GM15510 (cell line): ENCODE measurements around the gene TMPRSS9.

Experiments
- POLR2A ChIP-seq: IDR thresholded peaks from 3 replicates; pipeline ENCODE4 v1.6.1; 2011; ENCODE audit warnings: borderline replicate concordance; ENCODE audit not compliant: insufficient read length; ENCODE audit errors: extremely low read depth

TMPRSS9 gene

DNA sequence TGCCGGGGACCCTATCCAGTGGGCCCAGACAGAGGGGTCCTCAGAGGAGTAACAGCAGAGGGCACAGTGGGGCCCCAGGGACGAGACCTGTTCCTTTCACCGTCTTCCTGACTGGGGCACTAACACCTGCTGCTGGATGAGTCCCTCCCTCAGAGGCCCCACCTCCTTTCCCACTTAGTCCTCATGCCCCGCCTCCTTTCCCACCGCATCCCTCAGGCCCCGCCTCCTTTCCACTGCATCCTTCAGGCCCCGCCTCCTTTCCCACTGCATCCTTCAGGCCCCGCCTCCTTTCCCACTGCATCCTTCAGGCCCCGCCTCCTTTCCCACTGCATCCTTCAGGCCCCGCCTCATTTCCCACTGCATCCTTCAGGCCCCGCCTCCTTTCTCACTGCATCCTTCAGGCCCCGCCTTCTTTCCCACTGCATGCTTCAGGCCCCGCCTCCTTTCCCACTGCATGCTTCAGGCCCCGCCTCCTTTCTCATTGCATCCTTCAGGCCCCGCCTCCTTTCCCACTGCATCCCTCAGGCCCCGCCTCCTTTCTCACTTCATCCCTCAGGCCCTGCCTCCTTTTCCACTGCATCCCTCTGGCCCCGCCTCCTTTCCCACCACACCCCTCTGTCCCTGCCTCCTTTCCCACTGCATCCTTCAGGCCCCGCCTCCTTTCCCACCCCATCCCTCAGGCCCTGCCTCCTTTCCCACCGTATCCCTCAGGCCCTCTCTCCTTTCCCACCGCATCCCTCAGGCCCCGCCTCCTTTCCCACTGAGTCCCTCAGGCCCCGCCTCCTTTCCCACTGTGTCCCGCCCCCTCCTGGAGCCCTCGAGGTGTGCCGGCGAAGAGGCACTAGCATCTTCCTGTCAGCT lies 24.8 kb upstream of the TMPRSS9 start:
- no peak for TF ChIP-seq POLR2A

DNA sequence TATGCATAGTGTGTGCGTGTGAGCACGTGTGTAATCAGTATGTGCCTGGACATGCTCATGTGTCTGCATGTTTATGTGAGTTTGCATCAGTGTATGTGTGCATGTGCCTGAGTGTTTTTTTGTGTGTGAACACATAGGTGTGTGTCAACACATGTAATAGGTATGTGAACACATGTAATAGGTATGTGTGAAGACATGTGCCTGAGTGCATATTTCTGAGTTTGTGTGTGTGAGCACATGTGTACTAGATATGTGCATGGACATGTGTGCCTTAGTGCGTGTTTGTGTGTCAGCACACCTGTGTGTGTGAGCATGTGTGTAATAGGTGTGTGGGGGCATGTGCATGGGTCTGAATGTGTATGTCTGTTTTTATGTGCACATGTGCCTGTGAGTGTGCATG lies 24.2 kb upstream of the TMPRSS9 start:
- TF ChIP-seq POLR2A = no peak

DNA sequence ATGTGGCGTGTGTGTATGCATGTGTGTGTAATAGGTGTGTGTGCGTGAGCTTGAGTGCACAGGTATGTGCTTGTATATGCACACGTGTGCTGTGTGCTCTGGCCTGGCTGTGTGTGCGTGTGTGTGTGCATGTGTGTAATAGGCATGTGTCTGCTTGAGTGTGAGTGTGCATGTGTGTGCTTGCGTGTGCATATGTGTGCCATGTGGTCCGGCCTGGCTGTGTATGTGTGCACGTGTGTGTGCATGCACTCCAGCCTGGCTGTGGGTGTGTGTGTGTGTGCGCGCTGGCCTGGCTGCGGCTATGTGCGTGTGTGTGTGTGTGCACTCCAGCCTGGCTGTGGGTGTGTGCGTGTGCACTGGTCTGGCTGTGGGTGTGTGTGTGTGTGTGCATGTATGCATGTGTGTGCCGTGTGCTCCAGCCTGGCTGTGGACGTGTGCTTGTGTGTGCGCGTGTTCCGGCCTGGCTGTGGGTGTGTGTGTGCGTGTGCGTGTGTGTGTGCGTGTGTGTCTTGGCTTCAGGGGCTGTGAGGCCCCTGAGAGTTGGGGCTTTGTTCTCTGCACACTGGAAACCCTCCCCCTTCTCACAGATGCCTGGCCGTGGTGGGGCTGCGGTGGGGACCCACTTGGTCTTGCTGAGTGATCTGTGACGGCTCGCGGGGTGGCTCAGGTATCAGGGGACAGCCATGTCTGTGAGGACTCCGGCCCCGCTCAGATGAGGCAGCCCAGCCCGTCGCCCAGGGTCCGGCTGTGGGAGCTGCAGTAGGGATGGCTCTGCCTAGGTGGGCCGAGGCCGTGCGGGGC lies 23.3 kb upstream of the TMPRSS9 start:
- TF ChIP-seq POLR2A = no peak

DNA sequence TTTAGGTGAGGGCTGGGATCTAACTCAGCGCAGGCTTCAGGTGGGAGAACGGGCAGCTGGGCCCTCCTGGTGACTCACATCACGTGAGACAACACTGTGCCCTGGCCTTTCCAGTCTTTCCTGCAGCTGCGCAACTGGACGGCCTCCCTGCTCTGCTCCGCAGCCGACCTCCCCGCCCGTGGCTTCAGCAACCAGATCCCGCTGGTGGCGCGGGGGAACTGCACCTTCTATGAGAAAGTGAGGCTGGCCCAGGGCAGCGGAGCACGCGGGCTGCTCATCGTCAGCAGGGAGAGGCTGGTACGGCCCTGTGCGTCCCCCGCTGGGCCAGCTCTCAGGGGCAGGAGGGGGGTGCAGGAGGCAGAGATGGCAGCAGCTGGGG lies 22.7 kb upstream of the TMPRSS9 start:
- TF ChIP-seq POLR2A = no peak

DNA sequence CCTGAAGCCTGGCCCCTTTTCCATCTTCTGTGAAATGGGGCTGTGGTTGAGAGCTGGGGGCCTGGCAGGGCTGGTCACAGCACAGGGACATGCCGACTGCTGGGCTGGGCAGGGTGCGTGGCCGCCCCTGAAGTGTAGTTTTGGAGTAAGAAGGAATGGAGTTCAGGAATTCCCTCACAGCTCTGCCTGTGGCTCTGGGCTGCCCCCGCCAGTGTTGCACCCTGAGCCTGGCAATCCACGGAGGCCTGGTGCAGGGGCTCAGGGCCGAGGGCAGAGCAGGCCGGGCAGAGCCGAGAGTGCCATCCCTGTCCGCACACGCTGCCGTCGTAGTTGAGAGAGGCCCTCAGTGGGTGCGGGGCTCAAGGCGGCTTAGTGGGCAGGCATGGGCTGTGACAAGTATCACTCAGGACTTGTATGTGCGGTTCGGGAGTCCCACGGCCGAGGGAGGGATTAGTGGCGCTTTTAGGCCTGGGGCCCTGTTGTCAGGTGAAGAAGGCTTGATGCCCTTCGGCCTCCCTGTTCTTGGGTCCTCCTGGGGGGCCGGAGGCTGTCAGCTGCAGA lies 21.9 kb upstream of the TMPRSS9 start:
- no peak for TF ChIP-seq POLR2A

DNA sequence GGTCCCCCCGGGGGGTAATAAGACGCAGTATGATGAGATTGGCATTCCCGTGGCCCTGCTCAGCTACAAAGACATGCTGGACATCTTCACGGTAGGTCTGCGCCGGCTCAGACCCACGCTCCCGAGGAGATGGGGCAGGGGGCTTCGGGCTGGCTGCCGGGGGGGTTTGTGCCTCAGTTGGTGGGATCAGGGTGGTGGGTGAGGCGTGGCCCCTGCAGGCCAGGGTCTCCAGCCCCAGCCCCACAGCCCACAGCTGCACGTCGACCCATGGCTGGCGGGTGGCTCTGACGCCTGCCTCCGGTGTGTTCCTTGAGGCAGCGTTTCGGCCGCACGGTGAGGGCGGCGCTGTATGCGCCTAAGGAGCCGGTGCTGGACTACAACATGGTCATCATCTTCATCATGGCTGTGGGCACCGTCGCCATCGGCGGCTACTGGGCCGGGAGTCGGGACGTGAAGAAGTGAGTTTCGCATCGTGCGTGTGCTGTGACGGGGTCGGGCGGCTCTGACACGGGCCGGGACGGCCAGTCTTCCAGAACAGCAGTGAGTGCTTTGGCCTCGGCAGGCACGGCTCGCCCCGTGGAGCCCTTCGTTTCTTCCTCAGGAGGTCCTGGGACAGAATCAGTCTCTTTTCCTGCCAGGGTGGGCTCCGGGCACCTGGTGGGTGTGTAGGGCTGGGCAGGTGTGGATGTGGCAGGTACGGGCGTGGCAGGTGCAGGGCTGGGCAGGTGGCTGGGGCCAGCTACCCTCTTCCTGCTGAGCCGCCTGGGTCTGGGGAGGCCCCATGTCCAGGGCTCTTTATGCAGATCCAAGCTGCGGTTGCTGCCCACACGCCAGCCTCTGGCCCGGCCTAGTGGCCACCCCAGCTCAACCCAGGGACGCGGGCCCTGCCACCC lies 21.1 kb upstream of the TMPRSS9 start:
- TF ChIP-seq POLR2A = no peak

DNA sequence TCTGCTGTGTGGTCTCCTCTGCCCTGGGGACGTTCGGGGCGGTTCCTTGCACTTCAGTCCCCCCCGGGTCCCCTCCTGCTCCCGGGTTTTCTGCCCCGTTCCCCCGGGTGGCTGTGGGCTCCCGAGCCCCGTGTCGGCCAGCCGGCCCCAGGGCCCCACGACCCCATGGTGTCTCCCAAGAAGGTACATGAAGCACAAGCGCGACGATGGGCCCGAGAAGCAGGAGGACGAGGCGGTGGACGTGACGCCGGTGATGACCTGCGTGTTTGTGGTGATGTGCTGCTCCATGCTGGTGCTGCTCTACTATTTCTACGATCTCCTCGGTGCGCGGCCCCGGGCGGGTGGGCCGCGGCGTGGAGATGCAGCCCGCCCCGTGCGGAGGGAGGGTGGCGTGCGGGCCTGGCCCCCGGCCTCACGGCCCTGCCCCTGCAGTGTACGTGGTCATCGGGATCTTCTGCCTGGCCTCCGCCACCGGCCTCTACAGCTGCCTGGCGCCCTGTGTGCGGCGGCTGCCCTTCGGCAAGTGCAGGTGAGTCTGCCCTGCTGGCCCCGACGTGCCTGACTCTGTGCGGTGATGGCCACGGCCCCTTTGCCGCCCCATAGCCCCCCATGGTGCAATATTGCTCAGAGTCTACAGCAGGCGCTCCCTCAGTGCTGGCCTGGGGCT lies 20.3 kb upstream of the TMPRSS9 start:
- TF ChIP-seq POLR2A = no peak

DNA sequence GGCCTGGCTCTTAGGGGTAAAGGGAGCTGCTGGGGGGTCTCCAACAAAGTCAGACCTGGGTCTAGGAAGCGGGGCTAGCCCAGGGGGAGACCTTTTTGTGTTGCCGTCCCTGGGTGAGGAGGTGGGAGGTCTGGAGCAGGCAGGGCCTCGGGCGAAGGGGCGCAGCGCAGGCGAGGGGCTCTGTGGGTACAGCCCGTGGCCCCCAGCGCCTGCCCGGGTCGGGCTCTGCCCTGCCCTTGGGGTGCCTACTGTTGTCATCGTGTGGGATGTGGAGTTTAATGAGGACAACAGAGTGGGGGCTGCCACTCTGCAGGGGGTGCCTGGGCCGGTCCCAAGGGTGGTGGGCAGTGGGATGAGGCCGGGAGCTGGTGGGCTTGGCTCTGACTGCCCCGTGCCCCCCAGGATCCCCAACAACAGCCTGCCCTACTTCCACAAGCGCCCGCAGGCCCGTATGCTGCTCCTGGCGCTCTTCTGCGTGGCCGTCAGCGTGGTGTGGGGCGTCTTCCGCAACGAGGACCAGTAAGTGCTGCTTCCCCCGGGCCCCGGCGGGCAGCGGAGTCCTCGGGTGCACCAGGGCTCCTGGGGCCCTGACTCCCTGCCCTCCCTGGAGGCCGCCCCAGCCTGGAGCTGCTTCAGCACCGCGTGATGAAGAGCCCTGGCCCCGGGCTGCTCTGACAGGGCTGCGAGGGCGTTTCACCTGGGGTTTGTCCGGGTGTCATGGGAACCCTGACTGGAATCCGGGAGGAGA lies 19.4 kb upstream of the TMPRSS9 start:
- TF ChIP-seq POLR2A = no peak

DNA sequence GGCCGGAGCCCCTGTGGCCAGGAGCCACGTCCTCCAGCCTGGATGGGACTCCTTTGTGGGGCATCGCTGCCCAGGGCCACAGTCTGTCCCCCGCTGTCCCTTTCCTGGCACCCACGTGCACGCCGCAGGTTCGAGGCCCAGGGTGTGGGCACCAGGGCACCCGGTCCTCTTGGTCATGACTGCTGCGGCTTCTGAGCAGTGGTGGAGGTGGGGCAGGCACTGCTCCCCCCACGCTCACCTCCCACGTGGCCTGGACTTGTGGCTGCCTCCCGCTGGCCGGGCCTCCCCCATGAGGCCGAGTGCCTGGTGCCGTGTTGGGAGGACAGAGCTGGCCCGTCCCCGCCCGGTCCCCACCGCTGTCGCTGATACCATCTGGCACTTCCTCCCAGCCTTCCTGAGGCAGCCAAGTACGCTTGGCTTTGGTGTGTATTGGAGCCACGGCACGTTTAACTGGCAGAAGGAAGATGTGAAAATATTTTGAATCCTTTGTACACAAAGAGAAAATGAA lies 18.8 kb upstream of the TMPRSS9 start:
- TF ChIP-seq POLR2A = no peak

DNA sequence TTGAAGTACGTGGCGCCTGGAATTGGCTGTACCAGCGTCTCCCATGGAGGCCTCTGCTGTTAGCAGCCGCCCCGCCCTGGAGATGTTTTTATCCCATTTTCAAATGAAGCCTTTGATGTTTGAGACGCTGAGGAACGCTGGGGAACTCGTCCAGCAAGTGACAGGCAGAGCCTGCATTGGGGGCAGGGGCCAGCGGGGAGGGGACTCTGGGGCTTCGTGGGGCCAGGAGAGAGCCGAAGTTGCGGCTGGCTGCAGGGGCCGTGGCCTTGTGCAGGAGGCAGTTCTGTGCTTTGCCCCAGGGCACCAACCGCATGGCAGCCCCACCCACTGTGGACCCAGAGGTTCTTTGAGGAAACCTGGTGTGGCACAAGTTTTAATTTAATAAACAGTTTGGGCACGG lies 18.1 kb upstream of the TMPRSS9 start:
- TF ChIP-seq POLR2A = no peak

DNA sequence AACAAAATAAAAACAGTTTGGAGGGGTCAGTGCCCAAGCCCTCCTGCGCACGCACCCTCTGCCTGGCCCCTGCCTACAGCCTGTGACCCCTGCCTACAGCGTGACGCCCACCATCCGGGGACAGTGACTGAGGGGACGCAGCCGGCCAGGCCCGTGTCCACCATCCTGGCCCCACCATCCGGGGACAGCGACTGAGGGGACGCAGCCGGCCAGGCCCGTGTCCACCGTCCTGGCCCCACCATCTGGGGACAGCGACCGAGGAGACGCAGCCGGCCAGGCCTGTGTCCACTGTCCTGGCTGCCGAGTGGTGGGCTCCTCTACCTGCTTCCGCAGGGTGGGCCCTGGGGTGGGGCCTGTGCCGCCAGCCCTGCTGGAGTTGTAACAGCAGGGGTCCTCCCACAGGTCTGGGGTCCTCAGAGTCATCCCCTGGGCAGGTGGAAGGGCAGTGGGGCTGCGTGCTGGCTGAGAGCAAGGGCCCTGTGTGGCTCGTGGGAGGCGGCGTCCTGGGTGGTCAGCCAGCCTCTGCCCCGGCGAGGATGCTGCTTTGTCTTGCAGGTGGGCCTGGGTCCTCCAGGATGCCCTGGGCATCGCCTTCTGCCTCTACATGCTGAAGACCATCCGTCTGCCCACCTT lies 17.3 kb upstream of the TMPRSS9 start:
- TF ChIP-seq POLR2A = no peak

DNA sequence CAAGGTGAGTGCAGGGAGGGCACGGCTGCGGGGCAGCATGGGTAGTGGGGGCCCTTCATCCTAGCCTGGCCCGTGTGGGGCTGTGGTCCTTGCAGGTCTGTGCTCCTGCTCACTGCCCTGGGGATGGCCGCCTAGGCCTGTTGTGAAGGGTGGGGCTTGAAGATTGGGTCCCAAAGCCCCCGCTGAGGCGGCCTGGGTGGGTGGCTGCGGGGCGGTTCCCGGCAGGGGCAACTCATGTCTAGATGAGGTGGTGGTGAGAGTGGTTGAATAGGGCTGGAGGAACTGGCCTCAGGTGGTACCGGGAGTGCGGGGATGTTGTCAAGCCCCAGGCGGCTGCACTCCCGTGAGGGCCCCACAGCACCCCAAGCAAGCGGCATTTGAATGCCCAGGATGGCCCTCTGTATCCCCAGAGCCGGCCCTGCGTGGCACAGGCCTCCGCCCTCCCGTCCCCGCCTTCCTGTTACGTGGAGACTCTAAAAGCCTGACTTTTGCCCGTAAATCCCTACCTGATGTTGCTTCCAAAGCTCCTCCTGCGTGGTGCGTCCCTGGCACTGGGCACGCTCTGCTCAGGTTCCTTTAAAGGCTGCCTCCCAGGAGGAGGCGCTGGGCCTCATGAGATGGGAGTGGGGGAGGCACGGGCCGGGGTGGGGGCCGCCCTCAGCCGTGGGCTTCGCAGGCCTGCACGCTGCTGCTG lies 16.6 kb upstream of the TMPRSS9 start:
- no peak for TF ChIP-seq POLR2A
